SU-DHL-6 (cell line): Measurements from ENCODE around the gene C9orf43.

Source experiments
- CTCF ChIP-seq: fragments of 200-600 bp; sonication (generic); IDR thresholded peaks from one replicate; pipeline ENCODE4 v1.5.1; 2017; ENCODE audit warnings: antibody characterized with exemption, mild to moderate bottlenecking, low read length, moderate library complexity; ENCODE audit not compliant: insufficient read depth, poor library complexity, severe bottlenecking
- EZH2phosphoT487 ChIP-seq: fragments of 200-600 bp; sonication (generic), shearing (Covaris generic); conservative IDR thresholded peaks from 2 replicates; pipeline ENCODE4 v1.6.1; 2018; ENCODE audit warnings: mild to moderate bottlenecking, antibody characterized with exemption, low read length, moderate library complexity, mixed read lengths

GRCh38 chr9:113390192-113390960, 20.2 kb upstream of the C9orf43 start:
- TF ChIP-seq CTCF, result no peak
- no peak for TF ChIP-seq EZH2phosphoT487
